Measurements from ENCODE around the gene MON2. TPM values are rescaled to one million over a fixed set of nuclear protein-coding genes. Genes with fewer than 3 reads are reported as not detected.

The MON2 gene
- total and polyA plus RNA-seq, 2 of the 13 experiments (the other 11 are each of a cell fraction or from before 2014, with no cell fraction given), result 10.5 to 24.8 TPM

- peak; percentile 48; the same call in 1 of the 2 replicates for TF ChIP-seq NCOR1 (IDR thresholded peaks at IDR 0.05; ENCODE audit: borderline replicate concordance, low read length)
- no peak for TF ChIP-seq ZNF329 (CRISPR knock-in tag; IDR thresholded peaks at IDR 0.05; ENCODE audit: low read depth)
- no peak for TF ChIP-seq NONO (IDR thresholded peaks at IDR 0.05)
- no peak for TF ChIP-seq NONO (CRISPR knock-in tag; conservative IDR thresholded peaks at IDR 0.05)
- no peak for TF ChIP-seq AGO2 (optimal IDR thresholded peaks at IDR 0.05; ENCODE audit: low read depth, low read length)
- TF ChIP-seq ZNF713 (CRISPR knock-in tag; IDR thresholded peaks at IDR 0.05), result no peak
- TF ChIP-seq, protein P1, sequence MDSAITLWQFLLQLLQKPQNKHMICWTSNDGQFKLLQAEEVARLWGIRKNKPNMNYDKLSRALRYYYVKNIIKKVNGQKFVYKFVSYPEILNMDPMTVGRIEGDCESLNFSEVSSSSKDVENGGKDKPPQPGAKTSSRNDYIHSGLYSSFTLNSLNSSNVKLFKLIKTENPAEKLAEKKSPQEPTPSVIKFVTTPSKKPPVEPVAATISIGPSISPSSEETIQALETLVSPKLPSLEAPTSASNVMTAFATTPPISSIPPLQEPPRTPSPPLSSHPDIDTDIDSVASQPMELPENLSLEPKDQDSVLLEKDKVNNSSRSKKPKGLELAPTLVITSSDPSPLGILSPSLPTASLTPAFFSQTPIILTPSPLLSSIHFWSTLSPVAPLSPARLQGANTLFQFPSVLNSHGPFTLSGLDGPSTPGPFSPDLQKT (CRISPR knock-in tag; IDR thresholded peaks at IDR 0.05; ENCODE audit: borderline replicate concordance), result no peak
- TF ChIP-seq MAZ (IDR thresholded peaks at IDR 0.05; ENCODE audit: borderline replicate concordance, low read depth, low read length), result no peak
- no peak for TF ChIP-seq MAZ (CRISPR knock-in tag; IDR thresholded peaks at IDR 0.05; ENCODE audit: low read depth)
- no peak for TF ChIP-seq MXD1 (CRISPR knock-in tag; IDR thresholded peaks at IDR 0.05)
- TF ChIP-seq TBX2 (CRISPR knock-in tag; IDR thresholded peaks at IDR 0.05; ENCODE audit: borderline replicate concordance), result no peak
- no peak for TF ChIP-seq ZNF34 (CRISPR knock-in tag; IDR thresholded peaks at IDR 0.05; ENCODE audit: borderline replicate concordance)
- no peak for TF ChIP-seq NFATC3 (CRISPR knock-in tag; IDR thresholded peaks at IDR 0.05)
- TF ChIP-seq ZKSCAN5 (CRISPR knock-in tag; IDR thresholded peaks at IDR 0.05), result no peak
- no peak for TF ChIP-seq CSRNP1 (CRISPR knock-in tag; IDR thresholded peaks at IDR 0.05)
- TF ChIP-seq ONECUT2 (CRISPR knock-in tag; IDR thresholded peaks at IDR 0.05), result 0 out of 2 replicates have a peak, but pooled peaks have one; percentile 15
- TF ChIP-seq, protein P2, sequence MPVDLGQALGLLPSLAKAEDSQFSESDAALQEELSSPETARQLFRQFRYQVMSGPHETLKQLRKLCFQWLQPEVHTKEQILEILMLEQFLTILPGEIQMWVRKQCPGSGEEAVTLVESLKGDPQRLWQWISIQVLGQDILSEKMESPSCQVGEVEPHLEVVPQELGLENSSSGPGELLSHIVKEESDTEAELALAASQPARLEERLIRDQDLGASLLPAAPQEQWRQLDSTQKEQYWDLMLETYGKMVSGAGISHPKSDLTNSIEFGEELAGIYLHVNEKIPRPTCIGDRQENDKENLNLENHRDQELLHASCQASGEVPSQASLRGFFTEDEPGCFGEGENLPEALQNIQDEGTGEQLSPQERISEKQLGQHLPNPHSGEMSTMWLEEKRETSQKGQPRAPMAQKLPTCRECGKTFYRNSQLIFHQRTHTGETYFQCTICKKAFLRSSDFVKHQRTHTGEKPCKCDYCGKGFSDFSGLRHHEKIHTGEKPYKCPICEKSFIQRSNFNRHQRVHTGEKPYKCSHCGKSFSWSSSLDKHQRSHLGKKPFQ (CRISPR knock-in tag; IDR thresholded peaks at IDR 0.05; ENCODE audit: insufficient replicate concordance), result no peak
- no peak for TF ChIP-seq MBNL3 (CRISPR knock-in tag; conservative IDR thresholded peaks at IDR 0.05)
- TF ChIP-seq HOXA9 (CRISPR knock-in tag; IDR thresholded peaks at IDR 0.05; ENCODE audit: borderline replicate concordance), result no peak
- no peak for TF ChIP-seq MYPOP (CRISPR knock-in tag; IDR thresholded peaks at IDR 0.05)
- TF ChIP-seq SOX13 (IDR thresholded peaks at IDR 0.05), result no peak
- peak in 1 of 2 experiments; percentile 65; a peak in 1 of 4 replicates for TF ChIP-seq SOX13 (CRISPR knock-in tag; conservative IDR thresholded peaks at IDR 0.05 in 1 of 2, IDR thresholded peaks at IDR 0.05 in 1 of 2)
- no peak for TF ChIP-seq PHF5A (CRISPR knock-in tag; IDR thresholded peaks at IDR 0.05; ENCODE audit: low read depth, unreplicated experiment)
- TF ChIP-seq ZMYM4 (CRISPR knock-in tag; IDR thresholded peaks at IDR 0.05), result no peak
- no peak for TF ChIP-seq FOXP1 (IDR thresholded peaks at IDR 0.05)
- no peak for TF ChIP-seq FOXP1 (CRISPR knock-in tag; IDR thresholded peaks at IDR 0.05)
- peak; percentile 26; the same call in 1 of the 2 replicates for TF ChIP-seq FOXA3 (CRISPR knock-in tag; IDR thresholded peaks at IDR 0.05)
Measured at GRCh38 chr12:62635649-62636048, 169.0 kb downstream of the MON2 start (continued).
